ENCODE results near the gene ARID3A.

DNA sequence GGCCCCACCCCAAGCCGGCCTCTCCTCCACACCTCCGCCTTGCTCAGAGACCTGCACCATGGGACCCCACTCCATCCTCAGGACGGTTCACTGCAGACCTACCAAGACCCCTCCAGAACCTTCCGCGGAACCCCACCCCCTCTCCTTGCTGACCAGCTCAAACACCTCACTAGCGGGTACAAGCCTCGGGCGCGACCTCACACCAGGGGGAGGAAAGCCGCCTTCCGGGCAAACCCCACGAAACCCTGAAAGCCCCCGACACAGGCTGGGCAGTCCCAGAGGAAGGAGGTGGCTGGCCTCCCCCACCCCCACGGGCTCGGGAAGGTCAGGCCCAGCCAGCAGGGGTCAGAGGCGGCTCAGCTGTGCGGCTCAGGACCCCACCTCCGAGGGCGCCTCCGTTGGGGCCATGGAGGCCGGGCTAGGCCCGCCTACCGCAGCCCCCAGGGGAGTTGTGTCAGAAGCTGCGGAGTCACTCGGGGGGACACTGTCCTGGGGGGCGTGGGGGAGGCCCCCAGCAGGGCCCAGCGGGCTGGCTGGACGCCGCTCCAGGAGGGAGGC is 84.2 kb downstream of the ARID3A start:
- TF ChIP-seq, protein P1, sequence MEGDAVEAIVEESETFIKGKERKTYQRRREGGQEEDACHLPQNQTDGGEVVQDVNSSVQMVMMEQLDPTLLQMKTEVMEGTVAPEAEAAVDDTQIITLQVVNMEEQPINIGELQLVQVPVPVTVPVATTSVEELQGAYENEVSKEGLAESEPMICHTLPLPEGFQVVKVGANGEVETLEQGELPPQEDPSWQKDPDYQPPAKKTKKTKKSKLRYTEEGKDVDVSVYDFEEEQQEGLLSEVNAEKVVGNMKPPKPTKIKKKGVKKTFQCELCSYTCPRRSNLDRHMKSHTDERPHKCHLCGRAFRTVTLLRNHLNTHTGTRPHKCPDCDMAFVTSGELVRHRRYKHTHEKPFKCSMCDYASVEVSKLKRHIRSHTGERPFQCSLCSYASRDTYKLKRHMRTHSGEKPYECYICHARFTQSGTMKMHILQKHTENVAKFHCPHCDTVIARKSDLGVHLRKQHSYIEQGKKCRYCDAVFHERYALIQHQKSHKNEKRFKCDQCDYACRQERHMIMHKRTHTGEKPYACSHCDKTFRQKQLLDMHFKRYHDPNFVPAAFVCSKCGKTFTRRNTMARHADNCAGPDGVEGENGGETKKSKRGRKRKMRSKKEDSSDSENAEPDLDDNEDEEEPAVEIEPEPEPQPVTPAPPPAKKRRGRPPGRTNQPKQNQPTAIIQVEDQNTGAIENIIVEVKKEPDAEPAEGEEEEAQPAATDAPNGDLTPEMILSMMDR (IDR thresholded peaks at IDR 0.05) = no peak
- peak in 1 of 2 donors; percentile 0 for TF ChIP-seq POLR2A (IDR thresholded peaks at IDR 0.05)

All from uterus (tissue), 2 donors.